K562 (cell line): ENCODE measurements around the gene PPP2R3C. TPM values are rescaled to one million over a fixed set of nuclear protein-coding genes. Genes with fewer than 3 reads are reported as not detected.
A peak's percentile ranks its signal among the peaks of the same experiment; 100 is the strongest.

Source experiments
- BMI1 ChIP-seq: fragments of 150-350 bp; IDR thresholded peaks from 2 replicates; pipeline ENCODE4 v1.6.1; 2014; ENCODE audit warnings: low read length
- CBFA2T2 ChIP-seq: fragments of 450-650 bp; conservative IDR thresholded peaks from 2 replicates; pipeline ENCODE4 v1.6.1; 2017; ENCODE audit warnings: mild to moderate bottlenecking
- E2F6 ChIP-seq, 2 experiments: IDR thresholded peaks; 2 replicates each; pipeline ENCODE4 v1.6.1; 2011; ENCODE audit warnings: borderline replicate concordance in 1 of 2, control low read depth in 1 of 2, low read depth in 1 of 2, low read length in 1 of 2, mild to moderate bottlenecking in 1 of 2, mixed read lengths in 1 of 2, moderate library complexity in 1 of 2; ENCODE audit not compliant: insufficient read depth in 1 of 2, insufficient read length in 1 of 2, poor library complexity in 1 of 2, severe bottlenecking in 1 of 2; ENCODE audit errors: extremely low read depth in 1 of 2
- EWSR1 ChIP-seq: fragments of 450-650 bp; IDR thresholded peaks from 2 replicates; pipeline ENCODE4 v1.6.1; 2018; ENCODE audit warnings: borderline replicate concordance, mild to moderate bottlenecking, low read depth, moderate library complexity; ENCODE audit not compliant: partially characterized antibody
- HMGN3 ChIP-seq: IDR thresholded peaks from 2 replicates; pipeline ENCODE4 v1.6.1; 2011; ENCODE audit warnings: borderline replicate concordance, low read depth, mild to moderate bottlenecking, mixed read lengths, low read length; ENCODE audit not compliant: insufficient read length; ENCODE audit errors: extremely low read depth
- L3MBTL2 ChIP-seq: fragments of 450-650 bp; IDR thresholded peaks from 2 replicates; pipeline ENCODE4 v1.6.1; 2016; ENCODE audit warnings: mild to moderate bottlenecking, moderate library complexity
- MBD2 ChIP-seq: sonication (generic); IDR thresholded peaks from 2 replicates; pipeline ENCODE4 v1.6.1; 2016; ENCODE audit warnings: low read depth, borderline replicate concordance
- MED1 ChIP-seq: sonication (generic); formaldehyde crosslinking; IDR thresholded peaks from 2 replicates; pipeline ENCODE4 v1.8.1; 2023; ENCODE audit warnings: missing genetic modification reagents, borderline replicate concordance
- MTA1 ChIP-seq: fragments of 450-650 bp; IDR thresholded peaks from 2 replicates; pipeline ENCODE4 v1.6.1; 2017; ENCODE audit warnings: borderline replicate concordance
- NCOA2 ChIP-seq, 2 experiments: fragments of 450-650 bp; IDR thresholded peaks; 2 replicates each; pipeline ENCODE4 v1.6.1; 2018; ENCODE audit warnings: mild to moderate bottlenecking in 2 of 2, moderate library complexity in 1 of 2; ENCODE audit not compliant: partially characterized antibody in 2 of 2
- NONO ChIP-seq, 2 experiments: fragments of 200-400 bp in 1 of 2; fragments of 450-650 bp in 1 of 2; formaldehyde crosslinking in 1 of 2; IDR thresholded peaks; 2 replicates each; pipeline ENCODE4 v1.6.1; 2017; ENCODE audit warnings: low read depth in 2 of 2, mild to moderate bottlenecking in 2 of 2, moderate library complexity in 2 of 2, low read length in 1 of 2
- PYGO2 ChIP-seq: fragments of 450-650 bp; IDR thresholded peaks from 2 replicates; pipeline ENCODE4 v1.6.1; 2016; ENCODE audit warnings: mild to moderate bottlenecking, missing genetic modification characterization, moderate library complexity, missing compliant biosample characterization
- RBBP5 ChIP-seq: fragments of 200-600 bp; sonication (generic); IDR thresholded peaks from 2 replicates; pipeline ENCODE4 v1.6.1; 2012; ENCODE audit warnings: borderline replicate concordance, mild to moderate bottlenecking, low read length, control low read depth, inconsistent platforms; ENCODE audit not compliant: insufficient read depth, poor library complexity, severe bottlenecking
- RBM39 ChIP-seq: fragments of 200-400 bp; formaldehyde crosslinking; optimal IDR thresholded peaks from 2 replicates; pipeline ENCODE3; 2018; ENCODE audit warnings: low read depth, low read length
- SIN3A ChIP-seq, 2 experiments: fragments of 150-350 bp in 1 of 2; IDR thresholded peaks; 2 replicates each; pipeline ENCODE4 v1.6.1; 2011 to 2016; ENCODE audit warnings: borderline replicate concordance in 2 of 2, low read depth in 2 of 2, low read length in 2 of 2, mild to moderate bottlenecking in 2 of 2, moderate library complexity in 2 of 2; ENCODE audit not compliant: control insufficient read depth in 1 of 2
- SPI1 ChIP-seq: IDR thresholded peaks from 2 replicates; pipeline ENCODE4 v1.6.1; 2011; ENCODE audit warnings: low read depth, low read length, control low read depth, borderline replicate concordance
- SREBF1 ChIP-seq: fragments of 150-350 bp; IDR thresholded peaks from 2 replicates; pipeline ENCODE4 v1.6.1; 2014; ENCODE audit warnings: antibody characterized with exemption, low read depth, low read length, borderline replicate concordance
- SRSF3 ChIP-seq: fragments of 200-400 bp; formaldehyde crosslinking; IDR thresholded peaks from 2 replicates; pipeline ENCODE4 v1.6.1; 2016; ENCODE audit warnings: mild to moderate bottlenecking, low read length, moderate library complexity; ENCODE audit not compliant: insufficient read depth
- SUPT5H ChIP-seq: fragments of 450-650 bp; IDR thresholded peaks from 2 replicates; pipeline ENCODE4 v1.6.1; 2016
- TAF1 ChIP-seq: IDR thresholded peaks from 2 replicates; pipeline ENCODE4 v1.6.1; 2011; ENCODE audit warnings: mild to moderate bottlenecking, low read length, moderate library complexity; ENCODE audit not compliant: insufficient read depth, control insufficient read depth, severe bottlenecking; ENCODE audit errors: extremely low read depth
- TAF7 ChIP-seq: fragments of 450-650 bp; IDR thresholded peaks from 2 replicates; pipeline ENCODE4 v1.6.1; 2016; ENCODE audit warnings: missing genetic modification characterization, missing compliant biosample characterization
- TEAD1 ChIP-seq, 2 experiments: fragments of 450-650 bp in 1 of 2; sonication (generic) in 1 of 2; formaldehyde crosslinking; IDR thresholded peaks; 2 replicates each; pipeline versions ENCODE4 v1.4.0 to v1.8.0; 2020 to 2022; ENCODE audit warnings: mild to moderate bottlenecking in 2 of 2, missing genetic modification reagents in 1 of 2
- ZBTB1 ChIP-seq: sonication (generic); formaldehyde crosslinking; IDR thresholded peaks from 2 replicates; pipeline ENCODE4 v1.8.1; 2023; ENCODE audit warnings: missing genetic modification reagents, low read depth, mild to moderate bottlenecking, borderline replicate concordance
- ZBTB7A ChIP-seq: IDR thresholded peaks from 2 replicates; pipeline ENCODE4 v1.6.1; 2011; ENCODE audit warnings: low read depth, mild to moderate bottlenecking, low read length, moderate library complexity, borderline replicate concordance; ENCODE audit not compliant: control insufficient read depth
- ZNF586 ChIP-seq: fragments of 450-650 bp; formaldehyde crosslinking; conservative IDR thresholded peaks from 2 replicates; pipeline ENCODE4 v1.4.0; 2020; ENCODE audit warnings: mild to moderate bottlenecking, moderate library complexity
- ZNF766 ChIP-seq: fragments of 200-800 bp; sonication (Bioruptor generic); conservative IDR thresholded peaks from 2 replicates; pipeline ENCODE4 v1.6.1; 2016; ENCODE audit warnings: missing genetic modification characterization, missing compliant biosample characterization
- ZNF785 ChIP-seq: fragments of 250-450 bp; sonication (Bioruptor Pico); IDR thresholded peaks from 2 replicates; pipeline ENCODE4 v1.4.0; 2020; ENCODE audit warnings: mild to moderate bottlenecking
- polyA plus RNA-seq, 8 experiments: library from polyadenylated mRNA; depleted of rRNA in 4 of 8; stranded (reverse) in 5 of 8; unstranded in 3 of 8; fragments of >200 nt; fragmentation: Nextera tagmentation in 2 of 8; fragmentation: Illumina TruSeq in 1 of 8; extraction: Ambion mirVana in 2 of 8; extraction: Trizol in 1 of 8; gene quantifications; 2 replicates each; pipeline versions ENCODE4 v1.2.1 to v1.2.3, GENCODE V29; 2011 to 2014; ENCODE audit warnings: inconsistent platforms in 1 of 8, missing spikeins in 1 of 8
- total RNA-seq, 7 experiments: library from RNA; depleted of rRNA in 6 of 7; stranded (reverse); fragments of >200 nt in 6 of 7; fragmentation: Illumina TruSeq in 2 of 7; extraction: Trizol in 2 of 7; gene quantifications; 2 replicates each; pipeline versions ENCODE4 v1.2.1 to v1.2.3, GENCODE V29; 2011 to 2021; ENCODE audit warnings: low replicate concordance in 1 of 7

The PPP2R3C gene
- total and polyA plus RNA-seq, 9 of the 15 experiments (the other 6 are each of a cell fraction or from before 2014, with no cell fraction given), result 14.7 to 43.3 (median 22.7) TPM

DNA sequence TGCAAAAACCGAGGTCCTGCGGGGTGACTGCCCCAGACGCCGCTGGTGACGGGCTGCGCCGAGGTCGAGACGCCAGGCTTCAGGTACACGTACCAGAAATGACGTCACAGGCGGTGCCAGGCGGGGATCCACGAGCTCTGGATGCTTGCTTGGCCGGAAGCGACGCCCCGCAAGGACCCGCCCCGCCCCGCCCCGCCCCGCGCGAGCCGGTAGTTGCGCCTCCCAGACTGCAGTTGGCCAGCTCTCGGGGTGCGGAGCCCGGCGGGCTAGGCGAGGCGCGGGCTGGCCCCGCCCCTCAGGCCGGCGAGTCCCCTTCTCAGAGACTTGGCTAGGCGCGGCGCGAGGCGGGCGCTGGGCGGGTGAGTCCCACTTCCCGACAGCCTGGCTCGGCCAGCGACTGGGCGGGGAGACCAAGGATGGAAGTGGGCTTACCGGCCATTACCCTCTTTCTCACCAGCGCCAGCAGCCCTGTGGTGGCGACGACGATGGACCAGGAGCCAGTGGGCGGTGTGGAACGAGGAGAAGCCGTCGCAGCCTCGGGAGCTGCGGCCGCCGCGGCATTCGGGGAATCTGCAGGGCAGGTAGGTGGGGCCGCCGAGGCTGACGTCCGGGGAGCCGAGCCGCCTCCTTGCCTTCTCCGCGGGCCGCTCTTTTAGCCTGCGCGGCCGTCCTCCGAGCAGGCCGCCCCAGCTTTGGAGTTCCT, 75.6 kb downstream of the PPP2R3C start, which contains the start of gene FAM177A1 (continued):
- TF ChIP-seq TAF1 (peak; percentile 69), ZNF785 (CRISPR knock-in tag) (no peak), ZNF586 (CRISPR knock-in tag) (no peak), HMGN3 (peak; percentile 83), E2F6 (IDR thresholded peaks at IDR 0.05; ENCODE audit: borderline replicate concordance in 1 of 2, extremely low read depth in 1 of 2, insufficient read depth in 1 of 2, insufficient read length in 1 of 2, low read depth in 1 of 2, low read length in 1 of 2, poor library complexity in 1 of 2, severe bottlenecking in 1 of 2) (peak in 1 of 2 experiments; percentile 20), TAF7 (tag) (no peak), L3MBTL2 (peak; percentile 66), NCOA2 (IDR thresholded peaks at IDR 0.05; ENCODE audit: partially characterized antibody in 2 of 2) (no peak), CBFA2T2 (no peak), SUPT5H (peak; percentile 92), RBM39 (no peak), SPI1 (no peak), PYGO2 (tag) (no peak), MTA1 (no peak), SREBF1 (no peak), MED1 (no peak), EWSR1 (no peak), RBBP5 (peak; percentile 77), ZBTB7A (peak; percentile 37; the same call in 1 of the 2 replicates), SRSF3 (no peak), BMI1 (no peak), ZBTB1 (CRISPR knock-in tag) (0 out of 2 replicates have a peak, but pooled peaks have one; percentile 31), TEAD1 (CRISPR knock-in tag; IDR thresholded peaks at IDR 0.05) (peak in 1 of 2 experiments; percentile 53; a peak in 1 of 4 replicates), NONO (IDR thresholded peaks at IDR 0.05; ENCODE audit: low read depth in 2 of 2, low read length in 1 of 2) (no peak), SIN3A (IDR thresholded peaks at IDR 0.05; ENCODE audit: borderline replicate concordance in 2 of 2, control insufficient read depth in 1 of 2, low read depth in 2 of 2, low read length in 2 of 2) (peak; percentile 36 to 37; a peak in 2 of 4 replicates), MBD2 (0 out of 2 replicates have a peak, but pooled peaks have one; percentile 19), ZNF766 (no peak)
